GM23248 (cell line): Measurements from ENCODE around the gene DCLK3. TPM values are rescaled to one million over a fixed set of nuclear protein-coding genes. Genes with fewer than 3 reads are reported as not detected.

Experiments used
- DNase-seq: peaks from one replicate; pipeline ENCODE4 v3.0.0-alpha.2; 2015
- H2AFZ ChIP-seq: fragments of 200-600 bp; sonication (generic); 2 replicates; pipeline ENCODE4 v1.6.1; 2016; ENCODE audit warnings: antibody characterized with exemption
- H3F3A ChIP-seq: fragments of 200-600 bp; sonication (generic); 2 replicates; pipeline ENCODE4 v1.6.1; 2016; ENCODE audit warnings: mild to moderate bottlenecking, antibody characterized with exemption, mixed run types; ENCODE audit not compliant: insufficient read depth
- H3K27ac ChIP-seq: fragments of 200-600 bp; sonication (generic); 2 replicates; pipeline ENCODE4 v1.5.1; 2016; ENCODE audit warnings: mild to moderate bottlenecking
- H3K27me3 ChIP-seq: fragments of 200-600 bp; sonication (generic); replicated peaks from 2 replicates; pipeline ENCODE4 v1.6.1; 2016; ENCODE audit warnings: mild to moderate bottlenecking; ENCODE audit not compliant: insufficient read depth
- H3K36me3 ChIP-seq: fragments of 200-600 bp; sonication (generic); 2 replicates; pipeline ENCODE4 v1.6.1; 2016; ENCODE audit warnings: low read depth, mild to moderate bottlenecking
- H3K4me1 ChIP-seq: fragments of 200-600 bp; sonication (generic); 2 replicates; pipeline ENCODE4 v1.6.1; 2016; ENCODE audit warnings: mild to moderate bottlenecking; ENCODE audit not compliant: insufficient read depth
- H3K4me2 ChIP-seq: fragments of 200-600 bp; sonication (generic); one replicate; pipeline ENCODE4 v1.6.1; 2016; ENCODE audit warnings: mild to moderate bottlenecking; ENCODE audit not compliant: unreplicated experiment
- H3K4me3 ChIP-seq: fragments of 200-600 bp; sonication (generic); 2 replicates; pipeline ENCODE4 v1.5.1; 2016; ENCODE audit warnings: mild to moderate bottlenecking
- H3K79me2 ChIP-seq: fragments of 200-600 bp; sonication (generic); 2 replicates; pipeline ENCODE4 v1.6.1; 2016; ENCODE audit warnings: mild to moderate bottlenecking; ENCODE audit not compliant: insufficient read depth
- H3K9ac ChIP-seq: fragments of 200-600 bp; sonication (generic); 2 replicates; pipeline ENCODE4 v1.6.1; 2016; ENCODE audit warnings: mild to moderate bottlenecking
- H3K9me2 ChIP-seq: fragments of 200-600 bp; sonication (generic); 2 replicates; pipeline ENCODE4 v1.6.1; 2016; ENCODE audit warnings: mixed run types, mild to moderate bottlenecking, moderate library complexity; ENCODE audit not compliant: insufficient read depth
- H3K9me3 ChIP-seq: fragments of 200-600 bp; sonication (generic); one replicate; pipeline ENCODE4 v1.6.1; 2017; ENCODE audit warnings: low read depth
- H4K20me1 ChIP-seq: fragments of 200-600 bp; sonication (generic); 2 replicates; pipeline ENCODE4 v1.6.0; 2016; ENCODE audit not compliant: insufficient read depth
- EZH2 ChIP-seq: fragments of 200-600 bp; sonication (generic); IDR thresholded peaks from 2 replicates; pipeline ENCODE4 v1.6.1; 2018; ENCODE audit warnings: antibody characterized with exemption, mild to moderate bottlenecking; ENCODE audit not compliant: insufficient read depth, poor library complexity, severe bottlenecking
- EZH2phosphoT487 ChIP-seq: fragments of 200-600 bp; sonication (generic); IDR thresholded peaks from 2 replicates; pipeline ENCODE4 v1.6.1; 2018; ENCODE audit warnings: antibody characterized with exemption, moderate library complexity, mild to moderate bottlenecking, low read depth; ENCODE audit not compliant: insufficient read depth
- WGBS, 2 experiments: methylation state at CpG; one replicate each; pipeline ENCODE4 v1.1.6; 2015 to 2017; ENCODE audit warnings: low lambda C conversion rate in 2 of 2, low coverage in 1 of 2; ENCODE audit errors: missing lambda C conversion rate in 2 of 2; 5-methylcytosine and 5-hydroxymethylcytosine counted together
- in situ Hi-C: fragments of 300-500 bp; cut with MboI; formaldehyde crosslinking; loops from 2 replicates; pipeline ENCODE4 v1.15.0; 2020
- polyA plus RNA-seq: library from polyadenylated mRNA; unstranded; fragments of >200 nt; fragmentation: Nextera tagmentation; extraction: Ambion mirVana; gene quantifications from 2 replicates; pipeline ENCODE4 v1.2.1, GENCODE V29; 2016
- total RNA-seq: library from RNA; depleted of rRNA; stranded (reverse); fragments of >200 nt; shearing (Covaris generic); gene quantifications from 2 replicates; pipeline ENCODE4 v1.2.3, GENCODE V29; 2014; rRNA removed

DCLK3 gene
- total and polyA plus RNA-seq, 2 experiments from 2014 or later = under 0.01 TPM; not detected in 1

GRCh38 chr3:36669764-36670163, 94.6 kb downstream of the DCLK3 start:
- in situ Hi-C loops = no loop called here
- Histone ChIP-seq H3K27me3 (no peaks in the 10 kb centered on the region), H3K9me2 (no peaks in the 10 kb centered on the region), H3K4me3 (no peak overlapping the region), H4K20me1 (no peaks in the 10 kb centered on the region), H3K27ac (no peak overlapping the region), H3K36me3 (no peaks in the 10 kb centered on the region), H2AFZ (no peak overlapping the region), H3K4me2 (no peak overlapping the region), H3K9ac (no peak overlapping the region), H3F3A (no peaks in the 10 kb centered on the region), H3K9me3 (no peaks in the 10 kb centered on the region), H3K79me2 (no peaks in the 10 kb centered on the region), H3K4me1 (no peaks in the 10 kb centered on the region)
- TF ChIP-seq EZH2 = no peak
- no peak for TF ChIP-seq EZH2phosphoT487
- no peak for DNase-seq
- WGBS, 2 experiments = 86 to 90% methylated on average over 3 of the region's 3 CpGs

- no peaks in the 10 kb centered on the region for H4K20me1 ChIP-seq
- no peaks in the 10 kb centered on the region for H3K9me3 ChIP-seq
- H3K9me2 ChIP-seq = no peaks in the 10 kb centered on the region
- H3K9ac ChIP-seq = no peak overlapping the region
- H3K36me3 ChIP-seq = no peaks in the 10 kb centered on the region
- in situ Hi-C loops = no loop called here
- DNase-seq = no peak
- no peak overlapping the region for H2AFZ ChIP-seq
- H3K4me3 ChIP-seq = no peak overlapping the region
- 0 out of 2 replicates have a peak, but pooled peaks cover 6% of the 10 kb centered on the region for H3F3A ChIP-seq
- no peak overlapping the region for H3K27ac ChIP-seq
- no peaks in the 10 kb centered on the region for H3K4me1 ChIP-seq
- 23 to 25% methylated on average over 2 of the region's 2 CpGs for WGBS, 2 experiments
- no peaks in the 10 kb centered on the region for H3K27me3 ChIP-seq
- TF ChIP-seq EZH2 = no peak
- no peak for TF ChIP-seq EZH2phosphoT487
- H3K4me2 ChIP-seq = no peak overlapping the region
- no peaks in the 10 kb centered on the region for H3K79me2 ChIP-seq
These were observed 98.2 kb downstream of the DCLK3 start for GRCh38 chr3:36666166-36666565.

- peak; percentile 58 for DNase-seq
- Histone ChIP-seq H3F3A (0 out of 2 replicates have a peak, but pooled peaks cover 6% of the 10 kb centered on the region), H3K27ac (no peak overlapping the region), H3K9me3 (no peaks in the 10 kb centered on the region), H3K79me2 (no peaks in the 10 kb centered on the region), H4K20me1 (no peaks in the 10 kb centered on the region), H3K9ac (no peak overlapping the region), H3K4me1 (no peaks in the 10 kb centered on the region), H2AFZ (0 out of 2 replicates have a peak overlapping the region, but pooled peaks have one; percentile 26), H3K27me3 (no peaks in the 10 kb centered on the region), H3K9me2 (no peaks in the 10 kb centered on the region), H3K4me2 (no peak overlapping the region), H3K36me3 (no peaks in the 10 kb centered on the region), H3K4me3 (no peak overlapping the region)
- TF ChIP-seq EZH2 (no peak), EZH2phosphoT487 (no peak)
- WGBS, 2 experiments = 87 to 97% methylated on average over 2 of the region's 2 CpGs
- in situ Hi-C loops = no loop called here
These were observed 100.6 kb downstream of the DCLK3 start for GRCh38 chr3:36663666-36664291.

GRCh38 chr3:36662626-36663025, 101.7 kb downstream of the DCLK3 start:
- H3K27me3 ChIP-seq = no peaks in the 10 kb centered on the region
- no peak overlapping the region for H2AFZ ChIP-seq
- H4K20me1 ChIP-seq = no peaks in the 10 kb centered on the region
- H3K27ac ChIP-seq = no peak overlapping the region
- no peak overlapping the region for H3K4me2 ChIP-seq
- no peak overlapping the region for H3K4me3 ChIP-seq
- DNase-seq = no peak
- no peak overlapping the region for H3K9ac ChIP-seq
- no peaks in the 10 kb centered on the region for H3K79me2 ChIP-seq
- TF ChIP-seq EZH2 (no peak), EZH2phosphoT487 (no peak)
- in situ Hi-C loops = no loop called here
- WGBS, 2 experiments = 70 to 72% methylated on average over 4 of the region's 4 CpGs
- H3K9me3 ChIP-seq = no peaks in the 10 kb centered on the region
- H3K9me2 ChIP-seq = no peaks in the 10 kb centered on the region
- H3F3A ChIP-seq = 0 out of 2 replicates have a peak, but pooled peaks cover 6% of the 10 kb centered on the region
- H3K4me1 ChIP-seq = no peaks in the 10 kb centered on the region
- no peaks in the 10 kb centered on the region for H3K36me3 ChIP-seq

Other genes starting within 250 kb of the DCLK3 start
- gene TRANK1, start 180.5 kb upstream of the DCLK3 start, total RNA-seq = 6.6 and 10.3 TPM in 2 replicates
- 2.7 and 5.2 TPM in 2 replicates for gene TRANK1, start 180.5 kb upstream of the DCLK3 start, polyA plus RNA-seq
- 9.5 and 20.2 TPM in 2 replicates for gene EPM2AIP1, start 228.6 kb upstream of the DCLK3 start, total RNA-seq
- 7.5 and 8.7 TPM in 2 replicates for gene EPM2AIP1, start 228.6 kb upstream of the DCLK3 start, polyA plus RNA-seq
- gene MLH1, start 229.0 kb upstream of the DCLK3 start, total RNA-seq = 25.8 and 36.3 TPM in 2 replicates
- gene MLH1, start 229.0 kb upstream of the DCLK3 start, polyA plus RNA-seq = 27.8 and 28.9 TPM in 2 replicates